NCI-H2029 treated with DMSO at 0.1 percent for 48 hours (cell line): Measurements from ENCODE around the gene ZBTB7B.

Experiments
- DNase-seq: peaks from one replicate; lab custom pipeline; 2025; lab: John Stamatoyannopoulos, UW

Gene ZBTB7B

GRCh38 chr1:155017041-155017945 lies 14.7 kb downstream of the ZBTB7B start:
- peak; percentile 17 for DNase-seq

- DNase-seq = no peak
Observed at GRCh38 chr1:155017946-155018316, 15.3 kb downstream of the ZBTB7B start.

GRCh38 chr1:155018617-155019348 lies 16.2 kb downstream of the ZBTB7B start:
- DNase-seq = no peak

GRCh38 chr1:155019377-155020245 lies 17.0 kb downstream of the ZBTB7B start:
- DNase-seq = no peak

- DNase-seq = no peak
Observed at GRCh38 chr1:155022136-155022926, 19.7 kb downstream of the ZBTB7B start.

GRCh38 chr1:155022927-155023236 lies 20.3 kb downstream of the ZBTB7B start:
- peak; percentile 47 for DNase-seq

- DNase-seq = no peak
Observed at GRCh38 chr1:155023627-155024026, 21.0 kb downstream of the ZBTB7B start.

- DNase-seq = no peak
Observed at GRCh38 chr1:155024315-155024714, 21.7 kb downstream of the ZBTB7B start.

GRCh38 chr1:155026154-155026553 lies 23.6 kb downstream of the ZBTB7B start:
- DNase-seq = no peak

GRCh38 chr1:155026588-155026987 lies 24.0 kb downstream of the ZBTB7B start:
- DNase-seq = no peak

GRCh38 chr1:155029513-155030242 lies 27.1 kb downstream of the ZBTB7B start:
- no peak for DNase-seq

GRCh38 chr1:155030243-155030795 lies 27.7 kb downstream of the ZBTB7B start:
- no peak for DNase-seq

GRCh38 chr1:155030899-155031298 lies 28.3 kb downstream of the ZBTB7B start:
- no peak for DNase-seq

- DNase-seq = no peak
Observed at GRCh38 chr1:155032886-155033285, 30.3 kb downstream of the ZBTB7B start.

GRCh38 chr1:155033524-155033923 lies 30.9 kb downstream of the ZBTB7B start, which contains the start of the genes DCST1 and DCST2:
Gene DCST1 (plus strand): TSS chr1:155033824. CDS start chr1:155034037, 213 bp downstream.
Gene DCST2 (minus strand): TSS chr1:155033781. CDS start chr1:155033701, 80 bp downstream.
- no peak for DNase-seq

GRCh38 chr1:155034318-155035208 lies 32.0 kb downstream of the ZBTB7B start:
- DNase-seq = no peak

- no peak for DNase-seq
Observed at GRCh38 chr1:155035936-155036335, 33.3 kb downstream of the ZBTB7B start.

GRCh38 chr1:155037043-155037442 lies 34.4 kb downstream of the ZBTB7B start:
- DNase-seq = peak; percentile 7

GRCh38 chr1:155037851-155038441 lies 35.3 kb downstream of the ZBTB7B start:
- DNase-seq = no peak
